Measurements from ENCODE around the gene NPPA. TPM values are rescaled to one million over a fixed set of nuclear protein-coding genes. Genes with fewer than 3 reads are reported as not detected.
A peak's percentile ranks its signal among the peaks of the same experiment; 100 is the strongest.

Gene NPPA
- total RNA-seq, 1 experiment from 2014 or later: not detected

DNA sequence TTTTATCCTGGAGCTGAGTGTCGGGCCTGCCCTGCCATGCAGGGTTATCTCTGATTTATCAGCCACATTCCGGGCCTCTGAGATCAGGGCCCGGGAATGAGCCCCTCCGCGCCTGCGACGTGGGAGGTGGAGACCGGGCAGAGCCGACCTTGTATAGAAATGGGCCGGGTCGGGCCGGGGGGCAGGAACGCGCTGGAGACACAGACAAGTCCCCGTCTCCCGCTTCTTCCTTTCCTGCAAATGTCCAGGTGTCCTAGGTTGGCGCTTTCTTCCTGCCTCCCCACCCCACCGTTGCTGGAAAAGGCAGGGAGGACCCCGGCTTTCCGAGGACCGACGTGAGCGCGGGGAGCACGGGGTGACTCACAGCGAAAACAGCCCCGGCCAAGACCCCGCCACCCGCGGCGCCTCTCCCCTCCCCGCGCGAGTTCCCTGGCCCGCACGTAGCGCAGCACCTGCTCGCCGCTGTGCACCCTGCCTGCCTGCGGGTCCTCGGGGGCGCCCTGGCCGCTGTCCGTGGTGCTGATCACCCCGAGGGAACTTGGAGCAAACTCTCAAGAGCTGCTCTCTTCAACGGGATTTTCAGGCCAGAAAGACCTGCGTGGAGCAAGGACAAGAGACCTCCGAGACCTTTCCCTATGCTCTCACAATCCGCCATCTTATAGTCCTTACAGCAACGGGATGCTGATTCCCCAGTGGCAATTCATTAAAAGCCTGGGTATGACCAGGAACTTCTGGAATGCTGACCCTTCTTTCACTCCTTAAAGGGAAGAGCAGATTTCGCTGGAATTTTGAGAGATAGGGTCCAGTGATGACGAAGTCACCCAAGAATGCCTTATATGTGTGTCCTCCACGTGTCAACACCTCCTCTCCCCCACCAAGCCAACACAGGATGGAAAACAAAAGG is 11.6 kb upstream of the NPPA start:
- H4K20me1 ChIP-seq (ENCODE audit: insufficient read depth): no peaks in the 10 kb centered on the region
- intact Hi-C loops (cut with micrococcal nuclease): no loop called here
- peaks cover 4 to 10% of the 10 kb centered on the region in 2 experiments; a peak in 3 of 4 replicates for H3K4me1 ChIP-seq (ENCODE audit: control insufficient read depth in 1 of 2, insufficient read depth in 2 of 2, low read length in 2 of 2)
- ATAC-seq (peak; percentile 85), DNase-seq (ENCODE audit: low read depth, low spot score) (no peak)
- H3K27ac ChIP-seq (ENCODE audit: low read depth, low read length): no peak overlapping the region
- ChIA-PET RAD21 (ENCODE audit: low non-redundant PET in 1 of 2, low total read pairs in 2 of 2, uncharacterized antibody in 2 of 2, unreplicated experiment in 2 of 2) (no interaction called here), POLR2A (no interaction called here), CTCF (no interaction called here)
- no peak overlapping the region for H3K4me2 ChIP-seq (ENCODE audit: low read length)
- H3K9ac ChIP-seq (ENCODE audit: low read length): no peak overlapping the region
- H3K9me2 ChIP-seq (ENCODE audit: insufficient read depth): no peaks in the 10 kb centered on the region
- no peaks in the 10 kb centered on the region for H3K79me2 ChIP-seq (ENCODE audit: insufficient read depth, low read length)
- no peaks in the 10 kb centered on the region for H3K9me3 ChIP-seq (ENCODE audit: control insufficient read depth in 1 of 2, insufficient read depth in 1 of 2, low read depth in 1 of 2, low read length in 2 of 2)
- BruUV-seq (replicated peaks): no TSS peak
- no peak overlapping the region for H2AFZ ChIP-seq (ENCODE audit: low read depth, low read length, poor library complexity, severe bottlenecking)
- no peak overlapping the region for H3K4me3 ChIP-seq (replicated peaks in 1 of 2; ENCODE audit: low read depth in 1 of 2, low read length in 2 of 2)
- no peaks in the 10 kb centered on the region for H3K36me3 ChIP-seq (ENCODE audit: control insufficient read depth in 1 of 2, insufficient read depth in 2 of 2, low read length in 2 of 2)
- peaks cover 56% of the 10 kb centered on the region for H3K27me3 ChIP-seq (ENCODE audit: insufficient read depth, low read length)
- TF ChIP-seq YY1 (IDR thresholded peaks at IDR 0.05; ENCODE audit: extremely low read depth, insufficient replicate concordance, low read depth, low read length) (no peak), CEBPB (IDR thresholded peaks at IDR 0.05; ENCODE audit: low read depth) (no peak)
- TF ChIP-seq, protein P1, sequence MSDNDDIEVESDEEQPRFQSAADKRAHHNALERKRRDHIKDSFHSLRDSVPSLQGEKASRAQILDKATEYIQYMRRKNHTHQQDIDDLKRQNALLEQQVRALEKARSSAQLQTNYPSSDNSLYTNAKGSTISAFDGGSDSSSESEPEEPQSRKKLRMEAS (IDR thresholded peaks at IDR 0.05): 0 out of 2 replicates have a peak, but pooled peaks have one; percentile 18
- TF ChIP-seq, protein P2, sequence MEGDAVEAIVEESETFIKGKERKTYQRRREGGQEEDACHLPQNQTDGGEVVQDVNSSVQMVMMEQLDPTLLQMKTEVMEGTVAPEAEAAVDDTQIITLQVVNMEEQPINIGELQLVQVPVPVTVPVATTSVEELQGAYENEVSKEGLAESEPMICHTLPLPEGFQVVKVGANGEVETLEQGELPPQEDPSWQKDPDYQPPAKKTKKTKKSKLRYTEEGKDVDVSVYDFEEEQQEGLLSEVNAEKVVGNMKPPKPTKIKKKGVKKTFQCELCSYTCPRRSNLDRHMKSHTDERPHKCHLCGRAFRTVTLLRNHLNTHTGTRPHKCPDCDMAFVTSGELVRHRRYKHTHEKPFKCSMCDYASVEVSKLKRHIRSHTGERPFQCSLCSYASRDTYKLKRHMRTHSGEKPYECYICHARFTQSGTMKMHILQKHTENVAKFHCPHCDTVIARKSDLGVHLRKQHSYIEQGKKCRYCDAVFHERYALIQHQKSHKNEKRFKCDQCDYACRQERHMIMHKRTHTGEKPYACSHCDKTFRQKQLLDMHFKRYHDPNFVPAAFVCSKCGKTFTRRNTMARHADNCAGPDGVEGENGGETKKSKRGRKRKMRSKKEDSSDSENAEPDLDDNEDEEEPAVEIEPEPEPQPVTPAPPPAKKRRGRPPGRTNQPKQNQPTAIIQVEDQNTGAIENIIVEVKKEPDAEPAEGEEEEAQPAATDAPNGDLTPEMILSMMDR (IDR thresholded peaks at IDR 0.05 in 2 of 3, conservative IDR thresholded peaks at IDR 0.05 in 1 of 3; ENCODE audit: borderline replicate concordance in 1 of 3, insufficient read depth in 1 of 3, low read depth in 2 of 3, low read length in 2 of 3): peak in 2 of 3 experiments; percentile 38 to 44; a peak in 3 of 6 replicates
- TF ChIP-seq, protein P3, sequence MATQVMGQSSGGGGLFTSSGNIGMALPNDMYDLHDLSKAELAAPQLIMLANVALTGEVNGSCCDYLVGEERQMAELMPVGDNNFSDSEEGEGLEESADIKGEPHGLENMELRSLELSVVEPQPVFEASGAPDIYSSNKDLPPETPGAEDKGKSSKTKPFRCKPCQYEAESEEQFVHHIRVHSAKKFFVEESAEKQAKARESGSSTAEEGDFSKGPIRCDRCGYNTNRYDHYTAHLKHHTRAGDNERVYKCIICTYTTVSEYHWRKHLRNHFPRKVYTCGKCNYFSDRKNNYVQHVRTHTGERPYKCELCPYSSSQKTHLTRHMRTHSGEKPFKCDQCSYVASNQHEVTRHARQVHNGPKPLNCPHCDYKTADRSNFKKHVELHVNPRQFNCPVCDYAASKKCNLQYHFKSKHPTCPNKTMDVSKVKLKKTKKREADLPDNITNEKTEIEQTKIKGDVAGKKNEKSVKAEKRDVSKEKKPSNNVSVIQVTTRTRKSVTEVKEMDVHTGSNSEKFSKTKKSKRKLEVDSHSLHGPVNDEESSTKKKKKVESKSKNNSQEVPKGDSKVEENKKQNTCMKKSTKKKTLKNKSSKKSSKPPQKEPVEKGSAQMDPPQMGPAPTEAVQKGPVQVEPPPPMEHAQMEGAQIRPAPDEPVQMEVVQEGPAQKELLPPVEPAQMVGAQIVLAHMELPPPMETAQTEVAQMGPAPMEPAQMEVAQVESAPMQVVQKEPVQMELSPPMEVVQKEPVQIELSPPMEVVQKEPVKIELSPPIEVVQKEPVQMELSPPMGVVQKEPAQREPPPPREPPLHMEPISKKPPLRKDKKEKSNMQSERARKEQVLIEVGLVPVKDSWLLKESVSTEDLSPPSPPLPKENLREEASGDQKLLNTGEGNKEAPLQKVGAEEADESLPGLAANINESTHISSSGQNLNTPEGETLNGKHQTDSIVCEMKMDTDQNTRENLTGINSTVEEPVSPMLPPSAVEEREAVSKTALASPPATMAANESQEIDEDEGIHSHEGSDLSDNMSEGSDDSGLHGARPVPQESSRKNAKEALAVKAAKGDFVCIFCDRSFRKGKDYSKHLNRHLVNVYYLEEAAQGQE (IDR thresholded peaks at IDR 0.05; ENCODE audit: low read depth): peak; percentile 97
